HG03064 (cell line): ENCODE measurements around the gene MAPK11.

Experiments
- ATAC-seq: cut with Tn5 transposase; IDR thresholded peaks from one replicate; pipeline ENCODE4 v1.9.1; 2021; ENCODE audit warnings: low read depth; ENCODE audit not compliant: unreplicated experiment

Gene MAPK11

DNA sequence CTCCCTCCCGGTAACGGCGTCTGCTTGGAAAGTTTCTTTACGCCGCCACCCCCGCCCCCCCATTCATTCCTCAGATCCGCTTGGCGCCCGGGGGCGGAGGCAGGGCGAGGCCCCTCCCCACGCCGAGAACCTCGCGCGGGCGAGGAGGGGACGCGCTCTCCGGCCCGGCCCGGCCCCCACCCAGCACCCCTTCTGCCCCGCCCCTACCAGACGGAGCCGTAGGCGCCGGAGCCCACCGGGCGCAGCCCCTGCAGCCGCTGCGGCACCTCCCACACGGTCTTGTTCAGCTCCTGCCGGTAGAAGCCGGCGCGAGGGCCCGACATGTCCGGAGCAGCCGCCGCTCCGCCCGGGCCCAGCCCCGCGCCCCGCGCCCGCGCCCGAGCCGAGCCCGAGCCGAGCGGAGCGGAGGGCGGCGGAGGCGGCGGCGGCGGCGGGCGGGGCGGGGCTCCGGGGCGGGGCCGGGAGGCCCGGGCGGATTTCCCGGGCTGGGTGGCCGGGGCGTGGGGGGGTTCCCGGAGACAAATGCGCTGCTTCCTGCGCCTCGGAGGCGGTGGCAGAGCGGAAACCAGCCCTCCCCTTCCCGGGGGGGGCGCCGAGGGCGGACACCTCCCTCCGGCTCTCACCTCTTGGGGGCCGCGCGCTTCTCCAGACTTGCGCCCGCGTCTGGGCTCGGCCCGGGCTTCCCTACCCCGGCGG, at the start of gene MAPK11:
MAPK11 (minus strand) TSS at position 411 of the 696 bp plus-strand sequence; CDS start at position 323, 88 bp downstream.
- ATAC-seq = no peak

DNA sequence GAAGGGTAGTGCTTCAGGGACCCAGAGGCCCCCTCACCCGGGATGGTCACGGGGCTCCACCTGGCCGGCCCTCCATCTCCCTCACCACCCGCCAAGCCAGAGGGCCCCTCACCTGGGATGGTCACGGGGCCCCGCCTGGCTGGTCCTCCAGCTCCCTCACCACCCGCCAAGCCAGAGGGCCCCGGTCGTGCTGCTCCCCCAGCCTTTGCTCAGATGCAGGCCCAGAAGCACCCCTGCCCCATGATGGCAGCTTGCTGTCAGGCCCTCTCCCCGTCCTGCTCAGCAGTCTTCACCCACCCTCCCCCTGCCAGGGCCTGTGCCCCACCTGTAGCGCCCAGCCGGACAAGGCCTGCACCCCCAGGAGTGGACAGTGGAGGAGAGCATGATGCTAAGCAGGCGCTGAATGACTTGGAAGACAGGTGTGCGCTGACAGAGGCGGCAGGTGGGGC, 49.3 kb upstream of the MAPK11 start:
- no peak for ATAC-seq

DNA sequence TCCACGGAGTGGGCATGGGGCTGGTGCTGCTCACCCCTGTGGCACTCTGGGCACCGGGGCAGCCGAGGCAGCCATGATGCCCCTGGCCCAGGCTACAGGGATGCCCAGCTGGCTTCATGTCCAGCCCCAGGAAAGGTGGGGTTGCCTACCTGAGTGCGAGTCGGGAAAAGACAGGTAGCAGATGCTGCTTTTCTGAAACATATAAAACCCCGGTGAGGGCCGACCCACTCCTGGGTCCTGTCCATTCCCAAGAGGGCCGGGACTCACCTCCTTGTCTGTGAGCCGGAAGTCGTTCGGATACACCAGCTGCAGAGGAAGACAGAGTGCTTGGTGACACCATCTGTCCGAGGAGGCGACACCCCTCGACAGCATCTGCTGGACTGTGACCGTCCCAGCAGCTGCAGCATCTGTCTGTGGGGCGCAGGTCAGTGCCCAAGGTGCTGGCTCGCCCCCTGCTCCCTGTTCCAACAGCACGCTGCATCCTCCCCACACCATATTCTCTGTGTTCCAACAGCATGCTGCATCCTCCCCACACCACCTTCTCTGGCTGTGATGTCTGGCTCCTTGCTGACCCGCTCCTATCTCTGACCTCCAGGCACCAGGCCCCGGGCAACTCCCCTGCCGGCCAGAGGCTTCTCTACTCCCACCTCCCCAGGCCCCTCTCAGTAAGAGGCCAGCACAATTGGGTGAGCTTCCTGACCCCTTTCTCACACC, 48.7 kb upstream of the MAPK11 start:
- ATAC-seq = no peak

DNA sequence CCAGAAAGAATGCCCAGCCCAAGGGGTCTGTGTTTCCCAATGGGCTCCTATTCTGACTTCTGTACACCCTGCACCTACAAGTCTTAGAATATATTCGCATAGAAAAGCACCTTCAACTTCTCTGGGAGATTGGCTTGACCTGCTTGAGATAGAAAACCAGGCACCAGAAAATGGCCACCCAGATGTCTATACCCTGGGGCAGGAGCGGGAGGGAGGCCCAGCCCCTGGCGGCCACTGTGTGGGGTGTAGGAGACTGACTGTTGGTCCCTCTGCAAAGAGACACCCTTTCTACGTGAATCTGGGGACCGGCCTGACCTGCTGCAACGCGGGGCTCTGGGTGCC, 48.1 kb upstream of the MAPK11 start:
- no peak for ATAC-seq

DNA sequence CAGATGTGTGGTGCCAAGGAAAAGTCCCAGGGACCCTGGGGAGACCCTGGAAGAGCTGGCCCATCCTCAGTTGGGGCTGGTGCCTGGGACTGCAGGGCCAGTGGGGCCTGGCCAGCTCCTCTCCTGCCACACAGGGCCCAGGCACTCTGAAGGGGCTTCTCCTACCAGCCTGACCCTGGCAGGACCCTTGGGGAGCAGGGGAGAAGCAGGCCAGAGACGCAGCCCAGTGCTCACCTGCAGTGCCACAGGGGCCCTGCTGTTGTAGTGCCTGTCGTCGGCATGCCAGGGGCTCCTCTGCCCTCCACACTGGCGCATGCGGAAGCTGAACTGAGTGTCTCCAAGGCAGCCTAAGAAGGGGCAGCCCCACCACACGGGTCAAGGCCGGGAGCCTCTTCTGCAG, 47.5 kb upstream of the MAPK11 start:
- no peak for ATAC-seq

DNA sequence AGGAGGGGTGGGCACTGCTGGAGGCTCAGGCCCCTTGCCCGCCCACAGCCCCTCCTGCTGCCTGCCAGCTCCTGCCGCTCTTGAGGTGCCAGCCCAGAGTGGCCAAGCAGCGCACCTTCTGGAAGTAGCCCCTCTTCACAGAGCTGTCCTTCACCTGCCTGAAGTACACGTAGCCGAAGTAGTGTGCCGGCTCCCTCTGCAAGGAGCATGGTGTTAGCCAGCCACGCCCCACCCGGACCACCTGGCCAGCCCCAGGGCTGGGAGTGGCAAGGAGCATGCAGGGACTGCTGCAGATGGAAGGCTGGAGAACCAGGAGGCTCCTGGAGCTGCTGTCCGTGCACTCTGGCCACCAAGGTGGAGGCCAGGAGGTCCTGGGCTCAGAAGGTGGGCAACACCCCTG, 47.0 kb upstream of the MAPK11 start:
- no peak for ATAC-seq

DNA sequence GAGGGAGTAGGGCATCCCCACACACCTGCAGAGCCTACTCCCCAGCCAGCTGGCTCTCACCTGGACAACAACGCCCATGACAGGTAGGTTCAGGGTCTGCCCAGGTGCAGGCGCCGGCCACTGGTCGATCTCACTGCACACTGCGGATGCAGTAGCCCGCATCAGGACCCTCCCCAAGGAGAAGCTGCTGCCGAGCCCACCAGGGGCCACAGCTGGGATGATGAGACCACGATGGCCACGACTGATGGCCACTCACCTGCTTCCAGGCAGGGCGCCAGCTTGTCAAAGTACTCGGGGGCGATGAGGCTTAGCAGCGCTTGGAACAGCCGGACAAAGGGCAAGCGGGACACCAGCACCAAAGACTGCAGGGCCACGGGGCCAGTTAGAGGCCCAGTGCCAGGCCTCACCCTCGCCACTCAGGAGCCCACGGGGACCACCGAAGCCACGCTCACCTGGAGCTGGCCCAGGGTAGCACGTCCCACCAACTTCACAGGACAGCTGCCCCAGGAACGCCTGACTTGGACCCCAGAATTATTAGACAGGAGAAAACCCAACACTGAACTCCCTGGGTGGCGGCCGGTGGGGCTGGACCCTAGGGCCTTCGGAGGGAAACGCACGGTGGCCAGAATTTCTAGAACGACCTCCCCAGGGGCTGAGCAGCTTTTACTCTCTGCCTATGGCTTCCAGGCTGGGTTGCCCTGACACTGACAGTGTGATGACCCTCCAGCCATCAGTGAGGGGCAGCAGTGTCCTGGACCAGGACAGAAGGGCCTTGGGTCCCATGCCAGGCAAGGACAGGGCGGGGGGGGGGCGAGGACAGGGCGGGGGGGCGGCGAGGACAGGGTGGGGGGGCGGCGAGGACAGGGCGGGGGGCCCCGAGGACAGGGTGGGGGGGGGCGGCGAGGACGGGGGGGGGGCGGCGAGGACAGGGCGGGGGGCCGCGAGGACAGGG, 46.2 kb upstream of the MAPK11 start:
- ATAC-seq = no peak

DNA sequence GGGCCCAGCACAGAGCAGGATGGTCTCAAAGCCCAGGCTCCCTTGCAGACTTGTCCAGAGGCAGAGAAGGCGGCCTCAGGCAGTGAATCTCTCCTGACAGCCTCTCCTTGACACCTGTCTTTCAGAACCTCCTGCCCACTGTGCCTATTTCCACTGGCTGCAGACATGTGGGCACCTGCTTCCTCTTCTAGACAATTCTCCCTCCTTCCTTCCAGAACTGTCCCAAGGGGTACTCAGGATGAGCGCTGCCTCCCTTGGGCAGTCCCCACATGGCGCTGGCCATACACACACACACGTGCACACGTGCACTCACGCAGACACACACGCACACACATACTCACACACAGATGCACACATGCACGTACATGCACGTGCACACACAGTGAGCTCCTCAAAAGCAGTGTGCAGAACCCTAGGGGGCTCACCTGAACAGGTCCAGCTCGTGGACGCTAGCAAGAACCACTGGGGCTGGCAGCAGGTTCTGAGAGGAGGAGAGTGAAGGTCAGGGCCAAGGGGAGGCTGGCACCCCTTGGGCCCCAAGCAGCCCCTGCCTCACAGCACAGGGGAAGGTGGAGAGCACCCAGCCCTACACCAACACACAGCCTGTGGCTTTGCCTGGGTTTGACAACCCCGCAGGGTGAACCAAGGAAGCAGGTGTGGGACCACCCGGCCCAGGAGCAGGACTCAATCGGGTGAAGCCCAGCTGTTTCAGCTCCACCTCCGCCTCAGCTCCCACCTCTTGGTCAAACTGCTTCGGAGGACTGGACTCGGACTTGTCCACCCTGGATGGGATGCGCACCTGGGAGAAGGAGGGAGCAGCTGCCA, 45.3 kb upstream of the MAPK11 start:
- no peak for ATAC-seq

DNA sequence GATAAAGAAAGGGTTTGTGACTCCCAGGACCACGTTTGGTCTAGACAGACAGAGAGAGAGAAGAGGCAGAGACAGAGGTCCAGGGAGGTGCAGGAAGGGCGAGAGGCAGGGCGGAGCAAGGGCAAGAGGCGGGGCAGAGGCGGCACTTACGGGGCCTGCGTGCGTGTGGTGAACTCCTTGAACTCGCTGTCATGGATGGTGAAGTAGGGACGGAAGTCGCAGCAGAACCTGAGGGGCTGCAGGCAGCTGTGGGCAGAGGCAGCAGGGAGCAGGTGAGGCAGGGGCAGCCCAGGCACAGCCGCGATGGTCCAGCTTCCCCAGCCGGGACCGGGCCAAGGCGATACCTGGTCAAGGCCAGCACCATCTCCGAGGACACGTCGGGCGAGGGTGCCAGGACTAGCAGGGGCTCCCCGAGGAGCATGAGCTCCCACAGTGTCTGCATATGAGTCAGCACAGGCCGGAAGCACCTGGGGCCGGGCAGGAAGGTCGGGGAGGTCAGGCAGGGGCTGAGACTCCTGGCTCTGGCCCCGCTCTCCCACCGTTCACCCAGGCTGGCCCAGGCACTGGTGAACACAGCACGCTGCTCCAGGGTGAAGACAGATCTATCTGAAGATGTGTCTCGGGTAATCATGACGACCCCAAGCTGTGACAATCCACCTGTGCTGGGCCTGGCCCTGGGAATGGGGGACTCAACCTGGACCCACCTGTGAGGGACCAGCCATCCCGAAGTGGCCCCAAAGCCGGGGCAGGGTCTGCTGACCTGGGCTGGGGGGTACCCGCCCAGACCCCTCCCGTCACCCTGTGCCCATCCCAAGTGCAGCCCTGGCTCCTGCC, 44.5 kb upstream of the MAPK11 start:
- peak; percentile 59 for ATAC-seq

DNA sequence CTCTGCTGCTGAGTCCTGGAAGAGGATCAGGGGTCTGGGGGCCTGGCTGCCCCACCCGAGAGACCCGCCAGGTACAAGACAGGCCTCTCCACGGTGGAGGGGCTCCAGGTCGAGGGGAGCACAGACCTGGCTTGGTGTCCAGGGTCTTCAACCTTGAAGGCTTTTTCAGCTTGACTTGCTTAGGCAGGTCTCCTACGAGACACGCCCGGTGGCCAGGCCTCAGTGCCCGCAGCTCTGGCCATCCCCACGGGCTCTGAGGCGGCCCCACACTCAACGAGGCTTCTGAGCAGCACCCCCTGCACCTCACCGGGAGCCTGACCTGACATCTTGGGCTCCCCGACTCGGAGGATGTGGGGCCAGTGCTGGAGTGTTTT, 43.9 kb upstream of the MAPK11 start:
- peak; percentile 3 for ATAC-seq

DNA sequence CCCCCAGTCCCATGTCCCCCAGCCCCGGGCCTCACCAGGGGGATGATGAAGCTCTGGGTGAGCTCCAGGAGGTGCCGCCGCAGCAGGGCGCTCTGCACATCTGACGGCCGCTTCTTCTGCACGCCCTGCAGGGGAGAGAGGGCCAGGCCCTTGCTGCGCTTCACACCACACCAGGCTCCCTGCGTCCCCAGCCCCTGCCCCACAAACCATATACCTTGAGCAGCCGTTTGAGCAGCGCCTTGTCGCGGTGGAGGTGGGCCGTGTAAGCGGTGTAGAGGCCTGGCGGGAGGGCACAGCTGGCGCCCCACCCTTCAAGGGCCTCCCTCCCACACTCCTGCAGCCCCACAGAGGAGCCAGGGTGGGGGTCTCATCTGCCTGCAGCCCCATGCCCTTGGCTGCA, 43.4 kb upstream of the MAPK11 start:
- no peak for ATAC-seq

DNA sequence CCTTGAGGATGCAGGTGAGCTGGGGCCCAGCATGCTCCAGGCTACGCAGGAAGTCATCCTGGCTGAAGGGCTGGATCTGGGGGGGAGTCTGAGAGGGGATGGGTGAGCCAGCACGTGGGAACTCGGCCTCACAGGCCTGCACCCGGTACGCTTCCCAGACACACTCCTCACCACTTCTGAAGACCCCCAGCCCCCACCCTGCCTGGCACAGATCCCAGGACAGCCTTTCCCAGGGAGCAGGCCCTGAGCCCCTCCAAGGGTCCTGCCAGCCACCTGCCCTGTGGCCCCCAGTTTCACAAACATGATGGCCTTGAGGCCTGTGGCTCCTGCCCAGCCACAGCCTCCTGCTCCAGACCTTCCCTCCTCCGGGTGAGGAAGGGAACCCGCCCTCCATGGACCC, 42.8 kb upstream of the MAPK11 start:
- no peak for ATAC-seq

DNA sequence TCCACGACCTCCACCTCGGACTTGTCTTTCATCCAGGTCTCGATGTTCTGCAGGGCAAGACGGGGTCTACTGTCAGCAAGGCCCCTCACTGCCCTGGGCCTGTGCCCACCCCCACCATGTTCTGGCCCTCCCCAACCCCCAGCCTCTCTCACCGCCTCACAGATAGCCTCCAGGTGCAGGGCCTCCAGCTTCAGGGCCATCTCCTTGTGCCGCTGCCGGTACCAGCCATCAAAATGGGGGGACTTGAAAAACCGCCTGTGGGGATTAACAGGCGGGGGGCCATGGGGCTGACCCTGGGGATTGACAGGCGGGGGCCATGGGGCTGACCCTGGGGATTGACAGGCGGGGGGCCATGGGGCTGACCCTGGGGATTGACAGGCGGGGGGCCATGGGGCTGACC, 42.2 kb upstream of the MAPK11 start:
- no peak for ATAC-seq

DNA sequence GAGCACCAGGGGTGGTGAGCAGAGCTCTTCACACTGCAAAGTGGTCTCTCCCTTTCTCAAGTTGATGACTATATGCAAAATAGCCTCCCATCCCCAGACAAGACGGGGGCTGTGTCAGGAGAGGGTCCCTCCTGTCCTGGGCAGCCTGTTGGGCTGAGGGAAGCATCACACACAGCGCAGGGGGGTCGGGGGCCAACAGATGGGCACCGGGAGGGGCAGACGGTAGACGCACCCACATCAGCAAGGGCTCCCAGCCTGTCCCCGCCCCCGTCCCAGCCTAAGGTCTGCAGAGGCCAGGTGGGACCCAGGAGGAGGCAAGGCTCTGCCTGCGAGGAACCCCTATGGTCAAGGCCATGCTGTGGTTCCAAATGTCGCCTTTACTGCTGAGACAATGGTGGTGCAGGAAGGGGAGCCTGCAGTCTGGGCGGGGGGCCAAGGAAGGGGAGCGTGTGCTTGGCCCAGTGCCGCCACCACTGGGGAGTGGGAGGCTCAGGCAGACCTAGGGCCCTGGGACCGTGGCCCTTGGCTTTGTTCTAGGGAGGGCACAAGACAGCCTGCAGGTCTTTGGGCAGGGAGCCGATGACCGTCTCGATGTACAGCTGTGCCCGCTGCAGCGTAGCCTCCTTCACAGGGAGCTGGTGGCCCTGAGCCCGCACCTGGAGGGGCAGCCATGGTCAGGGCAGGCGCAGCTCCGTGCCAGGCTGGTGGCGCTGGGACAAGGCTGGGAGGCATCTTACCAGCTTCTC, 41.6 kb upstream of the MAPK11 start:
- no peak for ATAC-seq

DNA sequence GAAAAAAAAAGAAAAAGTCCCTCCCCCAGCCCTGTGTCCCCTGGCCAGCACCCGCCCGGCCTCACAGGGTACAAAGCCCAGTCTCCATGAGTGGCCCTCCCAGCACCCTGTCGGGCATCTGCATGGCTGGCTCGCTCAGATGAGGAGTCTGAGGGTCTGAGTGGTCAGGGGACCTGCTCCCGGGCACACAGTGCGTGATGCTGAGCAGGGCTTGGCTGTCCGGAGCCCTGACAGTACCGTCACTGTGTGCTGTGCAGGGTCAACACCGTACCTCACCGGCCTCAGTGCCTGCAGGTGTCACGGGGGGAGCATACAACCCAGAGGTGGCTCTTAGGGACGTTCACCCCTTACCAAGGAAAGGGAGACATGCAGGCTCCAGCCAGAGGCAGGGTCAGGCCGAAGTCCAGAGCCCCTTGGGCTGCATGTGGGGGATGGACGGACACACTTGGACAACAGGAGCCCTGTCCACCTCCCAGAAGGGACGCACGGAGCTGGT, 40.8 kb upstream of the MAPK11 start:
- no peak for ATAC-seq

DNA sequence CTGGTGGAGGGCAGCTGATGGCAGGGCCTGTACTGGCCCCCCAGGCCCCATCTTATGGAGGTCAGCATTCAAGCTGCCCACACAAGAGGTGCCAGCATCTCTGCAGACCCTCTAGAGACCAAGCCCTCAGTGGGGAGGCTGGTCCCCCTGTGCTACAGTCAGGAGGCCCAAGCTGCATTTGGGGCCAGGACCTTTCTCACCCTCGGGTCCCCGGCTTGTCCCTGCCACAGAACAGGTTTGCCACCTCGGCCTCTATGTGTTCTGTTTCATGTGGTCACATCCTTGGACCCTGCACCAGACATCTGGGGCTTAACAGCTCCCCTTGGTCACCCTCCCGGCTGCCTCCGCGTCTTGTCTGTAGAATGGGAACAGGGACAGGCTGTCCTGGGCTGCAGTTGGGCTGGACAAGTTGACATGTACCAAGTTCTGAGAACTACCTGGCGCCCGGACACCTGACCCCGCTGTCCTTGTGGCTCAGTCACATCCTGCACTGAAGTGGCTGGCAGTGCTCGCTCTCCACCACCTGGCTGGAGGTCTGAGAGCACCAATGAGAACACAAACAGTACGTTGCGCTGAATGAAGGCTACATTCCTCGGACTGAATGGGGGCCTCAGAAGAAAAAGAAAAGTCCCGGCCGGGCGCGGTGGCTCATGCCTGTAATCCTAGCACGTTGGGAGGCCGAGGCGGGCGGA, 40.0 kb upstream of the MAPK11 start:
- ATAC-seq = no peak

DNA sequence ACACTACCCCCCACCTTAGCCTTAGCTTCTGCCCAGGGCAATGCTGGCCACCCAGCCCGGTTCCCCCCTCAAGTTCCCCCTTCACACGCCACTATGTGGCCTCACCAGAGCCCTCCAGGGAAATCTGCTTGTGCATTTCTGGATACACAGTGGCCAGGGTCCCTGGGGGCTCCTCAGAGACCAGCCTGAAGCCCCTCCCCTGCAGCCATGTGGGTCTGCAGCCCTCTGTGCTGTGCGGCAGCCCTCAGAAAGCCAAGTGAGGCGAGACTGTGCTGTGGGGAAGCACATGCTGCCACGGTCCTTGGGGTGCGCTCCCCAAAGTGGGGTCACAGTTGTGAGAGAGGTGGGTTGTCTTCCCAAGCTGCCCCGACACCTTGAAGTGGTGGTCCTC, 39.4 kb upstream of the MAPK11 start:
- ATAC-seq = no peak

DNA sequence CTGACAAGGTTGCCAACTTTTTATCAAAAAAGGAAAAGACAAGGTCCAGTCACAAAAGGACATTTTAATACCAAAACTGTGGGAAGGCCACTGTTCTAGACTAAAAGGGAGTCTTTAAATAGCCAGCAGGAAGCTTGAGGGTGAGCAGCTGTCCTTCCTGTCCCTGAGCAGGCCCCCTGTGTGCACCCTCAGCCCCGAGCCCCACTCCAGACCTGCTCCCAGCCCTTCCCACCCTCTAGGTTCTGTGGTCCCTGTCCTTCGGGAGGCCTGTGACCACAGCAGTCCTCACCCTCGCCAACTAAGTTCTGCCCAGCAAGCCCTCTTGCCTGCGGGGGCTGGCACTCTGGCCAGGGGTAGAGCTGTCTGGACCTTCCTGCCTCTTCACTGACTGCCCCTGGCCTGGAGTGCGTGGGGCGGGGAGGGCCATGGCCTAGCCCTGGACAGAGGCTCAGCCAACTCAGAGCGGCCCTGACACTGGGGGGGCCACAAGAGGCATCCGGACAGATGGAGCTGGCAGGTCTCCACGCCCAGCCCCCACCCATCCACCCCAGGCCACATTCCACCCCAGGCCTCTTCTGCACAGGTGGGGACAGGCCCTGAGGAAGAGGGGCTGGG, 38.9 kb upstream of the MAPK11 start:
- no peak for ATAC-seq
